Measurements from ENCODE around the gene C11orf54. TPM values are rescaled to one million over a fixed set of nuclear protein-coding genes. Genes with fewer than 3 reads are reported as not detected.

C11orf54 gene
- total RNA-seq, 2 experiments from 2014 or later: 17.0 to 18.9 TPM

DNA sequence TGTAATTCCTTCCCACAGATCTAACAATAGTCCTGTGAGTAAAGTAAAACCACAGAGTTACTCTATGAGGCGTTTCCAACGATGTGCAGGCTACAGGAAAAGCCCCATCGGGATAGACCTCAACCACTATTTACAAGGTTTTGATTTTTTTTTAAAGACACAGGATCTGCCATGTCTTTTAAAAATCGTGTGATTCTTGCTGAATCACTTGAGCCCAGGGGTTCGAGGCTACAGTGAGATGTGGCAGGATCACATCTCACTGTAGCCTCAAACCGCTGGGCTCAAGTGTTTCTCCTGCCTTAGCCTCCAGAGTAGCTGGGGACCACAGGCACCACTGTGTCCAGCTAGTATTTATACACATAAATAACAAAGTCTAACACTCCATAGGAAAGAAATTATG is 8.0 kb upstream of the C11orf54 start:
- ChIA-PET POLR2A (interaction anchor here (1.1 to 6.7 kb wide), 3 partner anchors 18 to 59 kb away, joined by 3 to 51 read pairs (median 4); partner anchors contain the start of gene MED17), CTCF (no interaction called here)
- H3K27ac Mint-ChIP-seq: peak overlapping the region; percentile 86
- intact Hi-C loops (cut with micrococcal nuclease): no loop called here
- TF ChIP-seq, protein P1, sequence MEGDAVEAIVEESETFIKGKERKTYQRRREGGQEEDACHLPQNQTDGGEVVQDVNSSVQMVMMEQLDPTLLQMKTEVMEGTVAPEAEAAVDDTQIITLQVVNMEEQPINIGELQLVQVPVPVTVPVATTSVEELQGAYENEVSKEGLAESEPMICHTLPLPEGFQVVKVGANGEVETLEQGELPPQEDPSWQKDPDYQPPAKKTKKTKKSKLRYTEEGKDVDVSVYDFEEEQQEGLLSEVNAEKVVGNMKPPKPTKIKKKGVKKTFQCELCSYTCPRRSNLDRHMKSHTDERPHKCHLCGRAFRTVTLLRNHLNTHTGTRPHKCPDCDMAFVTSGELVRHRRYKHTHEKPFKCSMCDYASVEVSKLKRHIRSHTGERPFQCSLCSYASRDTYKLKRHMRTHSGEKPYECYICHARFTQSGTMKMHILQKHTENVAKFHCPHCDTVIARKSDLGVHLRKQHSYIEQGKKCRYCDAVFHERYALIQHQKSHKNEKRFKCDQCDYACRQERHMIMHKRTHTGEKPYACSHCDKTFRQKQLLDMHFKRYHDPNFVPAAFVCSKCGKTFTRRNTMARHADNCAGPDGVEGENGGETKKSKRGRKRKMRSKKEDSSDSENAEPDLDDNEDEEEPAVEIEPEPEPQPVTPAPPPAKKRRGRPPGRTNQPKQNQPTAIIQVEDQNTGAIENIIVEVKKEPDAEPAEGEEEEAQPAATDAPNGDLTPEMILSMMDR (IDR thresholded peaks at IDR 0.05): no peak
- H3K36me3 Mint-ChIP-seq (ENCODE audit: low read depth): peaks cover 87% of the 10 kb centered on the region
- no peaks in the 10 kb centered on the region for H3K27me3 Mint-ChIP-seq
- H3K9me3 Mint-ChIP-seq: no peaks in the 10 kb centered on the region
- DNase-seq (no peak), ATAC-seq (no peak)
- H3K4me3 Mint-ChIP-seq: peak overlapping the region; percentile 98
- peaks cover 51% of the 10 kb centered on the region for H3K4me1 Mint-ChIP-seq (ENCODE audit: low read depth)

DNA sequence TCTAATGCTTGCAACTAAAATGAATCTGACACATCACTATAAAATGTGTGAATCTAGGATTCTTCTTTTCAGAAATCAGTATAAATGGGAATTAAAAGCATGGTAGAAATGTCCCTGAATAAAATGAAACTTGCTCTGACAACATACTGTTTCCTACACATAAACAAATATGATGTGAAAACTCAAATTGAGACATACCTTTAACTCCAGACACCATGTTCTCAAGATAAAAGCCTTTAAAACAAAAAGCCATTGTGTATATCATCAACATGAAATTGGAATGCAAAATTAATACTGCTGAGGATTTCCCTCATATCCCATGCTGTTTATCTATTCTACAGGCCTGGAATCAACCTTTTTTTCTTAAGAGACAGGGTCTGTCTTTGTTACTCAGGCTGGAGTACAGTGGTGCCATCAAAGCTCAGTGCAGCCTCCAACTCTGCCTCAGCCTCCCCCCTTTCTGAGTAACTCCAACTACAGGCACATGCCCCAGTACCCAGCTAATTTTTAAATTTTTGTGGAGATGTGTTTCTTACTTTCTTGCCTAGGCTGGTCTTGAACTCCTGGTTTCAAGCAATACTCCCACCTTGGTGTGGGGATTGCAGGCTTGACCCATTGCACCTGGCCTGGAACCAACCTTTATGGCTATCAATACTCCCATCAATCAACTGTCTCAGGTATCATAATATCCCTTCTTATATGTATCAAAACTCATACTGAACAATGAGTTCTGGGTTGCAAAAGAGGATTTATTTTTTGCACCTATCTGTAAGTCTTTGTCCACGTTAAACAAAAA is 6.8 kb upstream of the C11orf54 start:
- POLR2A ChIA-PET: interaction anchor here (1.0 to 6.7 kb wide), 6 partner anchors 11 to 58 kb away, joined by 3 to 51 read pairs (median 4); partner anchors contain the start of gene MED17
- intact Hi-C loops (cut with micrococcal nuclease): no loop called here
- Mint-ChIP-seq H3K27me3 (no peaks in the 10 kb centered on the region), H3K36me3 (ENCODE audit: low read depth) (peaks cover 91% of the 10 kb centered on the region), H3K4me3 (peak overlapping the region; percentile 98), H3K27ac (peak overlapping the region; percentile 68), H3K9me3 (no peaks in the 10 kb centered on the region), H3K4me1 (ENCODE audit: low read depth) (peaks cover 56% of the 10 kb centered on the region)
- DNase-seq: no peak
- CTCF ChIA-PET: no interaction called here
- ATAC-seq: no peak
- TF ChIP-seq, protein P1 (IDR thresholded peaks at IDR 0.05): no peak

DNA sequence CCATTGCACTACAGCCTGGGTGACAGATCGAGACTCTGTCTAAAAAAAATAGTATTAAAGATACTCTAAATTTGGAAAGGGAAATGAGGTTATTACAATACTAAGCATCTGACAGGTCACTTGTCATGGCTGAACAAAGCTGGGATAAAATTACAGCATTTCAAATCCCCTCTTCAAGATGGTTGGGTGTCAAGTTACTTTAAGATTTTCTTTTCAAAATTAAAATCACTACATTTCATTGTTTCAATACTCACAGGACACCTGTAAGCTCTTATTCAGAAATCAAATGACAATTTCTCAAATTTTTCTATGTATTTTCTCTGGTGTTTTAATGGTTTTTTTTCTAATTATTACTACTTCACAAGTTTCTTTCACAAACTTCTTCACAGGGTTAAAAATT is 5.8 kb upstream of the C11orf54 start:
- intact Hi-C loops (cut with micrococcal nuclease): no loop called here
- TF ChIP-seq, protein P1 (IDR thresholded peaks at IDR 0.05): no peak
- H3K4me3 Mint-ChIP-seq: peak overlapping the region; percentile 98
- peak overlapping the region; percentile 80 for H3K27ac Mint-ChIP-seq
- no peak for DNase-seq
- H3K27me3 Mint-ChIP-seq: no peaks in the 10 kb centered on the region
- no peaks in the 10 kb centered on the region for H3K9me3 Mint-ChIP-seq
- ATAC-seq: no peak
- CTCF ChIA-PET: no interaction called here
- POLR2A ChIA-PET: interaction anchor here (1.0 to 1.6 kb wide), 5 partner anchors 12 to 74 kb away, joined by 3 to 7 read pairs (median 4); partner anchors contain the start of gene MED17
- H3K36me3 Mint-ChIP-seq (ENCODE audit: low read depth): peaks cover 89% of the 10 kb centered on the region
- H3K4me1 Mint-ChIP-seq (ENCODE audit: low read depth): peaks cover 56% of the 10 kb centered on the region

DNA sequence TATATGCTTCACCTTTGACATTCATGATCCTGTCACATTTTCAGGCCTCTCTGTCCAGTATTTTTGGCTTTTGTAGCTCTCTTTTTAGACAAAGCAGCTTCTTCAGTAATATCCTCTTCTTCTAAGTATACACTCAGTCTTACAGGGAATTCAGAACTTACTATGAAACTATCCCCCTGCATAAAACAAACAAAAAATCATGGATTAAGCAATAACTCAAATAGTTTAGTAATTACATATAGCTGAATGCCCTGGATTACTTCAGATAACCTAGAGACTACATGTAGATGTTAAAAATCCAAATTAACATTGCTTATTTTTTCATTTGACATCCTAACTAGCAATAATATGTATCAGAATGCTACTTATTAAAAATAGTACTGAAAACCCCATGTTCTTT is 5.3 kb upstream of the C11orf54 start:
- H3K4me1 Mint-ChIP-seq (ENCODE audit: low read depth): peaks cover 56% of the 10 kb centered on the region
- DNase-seq (no peak), ATAC-seq (no peak)
- TF ChIP-seq, protein P1 (IDR thresholded peaks at IDR 0.05): no peak
- POLR2A ChIA-PET: interaction anchor here (1.1 to 1.6 kb wide), 4 partner anchors 13 to 74 kb away, joined by 3 to 7 read pairs (median 4); partner anchors contain the start of gene MED17
- peaks cover 92% of the 10 kb centered on the region for H3K36me3 Mint-ChIP-seq (ENCODE audit: low read depth)
- peak overlapping the region; percentile 80 for H3K27ac Mint-ChIP-seq
- CTCF ChIA-PET: no interaction called here
- H3K27me3 Mint-ChIP-seq: no peaks in the 10 kb centered on the region
- intact Hi-C loops (cut with micrococcal nuclease): no loop called here
- H3K9me3 Mint-ChIP-seq: no peaks in the 10 kb centered on the region
- H3K4me3 Mint-ChIP-seq: peak overlapping the region; percentile 98
